Caco-2 (cell line): ENCODE data around the gene FRA10AC1. TPM values are rescaled to one million over a fixed set of nuclear protein-coding genes. Genes with fewer than 3 reads are reported as not detected.

Experiments used
- BruUV-seq: library from RNA; stranded (reverse); fragments of 400-500 nt; replicated peaks from 2 replicates; lab custom pipeline; 2021; lab: Mats Ljungman, UMichigan
- CTCF ChIA-PET: fragments of 300-600 bp; sonication (Branson Sonifier 250); formaldehyde crosslinking; loops from one replicate; lab custom pipeline; 2022; ENCODE audit warnings: antibody characterized with exemption; lab: Charles Lee
- POLR2A ChIA-PET: fragments of 300-600 bp; sonication (Branson Sonifier 250); formaldehyde crosslinking; loops from one replicate; lab custom pipeline; 2022; ENCODE audit warnings: antibody characterized with exemption; lab: Charles Lee
- DNase-seq, 2 experiments: peaks; one replicate each; pipeline versions ENCODE4 v3.0.0 to v3.0.0-alpha.2; 2020 to 2022
- H3K27me3 ChIP-seq: replicated peaks from 2 replicates; pipeline ENCODE4 v1.6.0; 2011; ENCODE audit warnings: low read length; ENCODE audit not compliant: control insufficient read depth, insufficient read depth
- H3K36me3 ChIP-seq: 2 replicates; pipeline ENCODE4 v1.5.1; 2011; ENCODE audit warnings: low read length; ENCODE audit not compliant: control insufficient read depth, insufficient read depth
- H3K4me1 ChIP-seq: fragments of 250-450 bp; sonication (Bioruptor Pico); 2 replicates; pipeline ENCODE4 v1.5.1; 2020; ENCODE audit warnings: mild to moderate bottlenecking
- H3K4me3 ChIP-seq: 2 replicates; pipeline ENCODE4 v1.5.1; 2011; ENCODE audit warnings: low read depth, mild to moderate bottlenecking, control low read depth, low read length
- H3K9me3 ChIP-seq: fragments of 250-450 bp; sonication (Bioruptor Pico); 2 replicates; pipeline ENCODE4 v1.5.1; 2020; ENCODE audit warnings: mild to moderate bottlenecking, moderate library complexity
- H3K27ac Mint-ChIP-seq: one replicate; pipeline ENCODE4 v1.8.0; 2022; ENCODE audit warnings: mixed read lengths; ENCODE audit not compliant: unreplicated experiment
- H3K27me3 Mint-ChIP-seq: one replicate; pipeline ENCODE4 v1.8.0; 2022; ENCODE audit warnings: mixed read lengths; ENCODE audit not compliant: insufficient read depth, unreplicated experiment
- H3K36me3 Mint-ChIP-seq: one replicate; pipeline ENCODE4 v1.8.0; 2022; ENCODE audit warnings: mild to moderate bottlenecking, mixed read lengths; ENCODE audit not compliant: insufficient read depth, unreplicated experiment
- H3K4me1 Mint-ChIP-seq: one replicate; pipeline ENCODE4 v1.8.0; 2022; ENCODE audit warnings: low read depth, mixed read lengths; ENCODE audit not compliant: unreplicated experiment
- H3K4me3 Mint-ChIP-seq: one replicate; pipeline ENCODE4 v1.8.0; 2022; ENCODE audit warnings: mild to moderate bottlenecking, moderate library complexity, mixed read lengths; ENCODE audit not compliant: unreplicated experiment
- H3K9me3 Mint-ChIP-seq: one replicate; pipeline ENCODE4 v1.8.0; 2022; ENCODE audit warnings: mixed read lengths; ENCODE audit not compliant: unreplicated experiment
- intact Hi-C: fragments of 100-400 bp; cut with micrococcal nuclease; formaldehyde crosslinking; loops from one replicate; pipeline ENCODE4 v1.10.0; 2022; ENCODE audit not compliant: unreplicated experiment
- total RNA-seq: library from RNA; stranded (reverse); gene quantifications from 2 replicates; pipeline ENCODE4 v1.2.3, GENCODE V29; 2022
- TF ChIP-seq, protein P1 (sequence below), 2 experiments: fragments of 200-600 bp in 1 of 2; IDR thresholded peaks; 1 replicate in 1 of 2; 2 replicates in 1 of 2; pipeline versions ENCODE4 v1.5.1 to v1.8.0; 2011 to 2022; ENCODE audit warnings: antibody characterized with exemption in 1 of 2, control low read depth in 1 of 2, inconsistent platforms in 1 of 2, low read depth in 1 of 2, low read length in 1 of 2, mild to moderate bottlenecking in 1 of 2, moderate library complexity in 1 of 2; ENCODE audit not compliant: insufficient read depth in 1 of 2, severe bottlenecking in 1 of 2, unreplicated experiment in 1 of 2

FRA10AC1 gene
- total RNA-seq, 1 experiment from 2014 or later: 12.5 TPM

DNA sequence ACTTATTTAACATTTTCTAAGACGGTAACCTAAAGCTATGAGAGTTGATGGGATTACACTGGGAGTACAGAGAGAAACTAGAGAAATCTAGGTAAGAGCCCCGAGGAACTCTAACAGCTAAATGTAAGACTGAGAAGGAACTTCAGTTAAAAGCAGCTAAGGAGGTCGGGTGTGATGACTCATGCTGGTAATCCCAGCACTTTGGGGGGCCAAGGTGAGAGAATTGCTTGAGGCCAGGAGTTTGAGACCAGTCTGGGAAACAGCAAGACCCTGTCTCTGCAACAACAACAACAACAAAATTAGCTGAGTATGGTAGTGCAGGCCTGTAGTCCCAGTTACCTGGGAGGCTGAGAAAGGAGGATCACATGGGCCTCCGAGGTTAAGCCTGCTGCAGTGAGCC, 24.0 kb downstream of the FRA10AC1 start:
- BruUV-seq: no TSS peak
- Mint-ChIP-seq H3K27me3 (no peaks in the 10 kb centered on the region), H3K36me3 (peaks cover 6% of the 10 kb centered on the region), H3K4me1 (peaks cover 7% of the 10 kb centered on the region), H3K27ac (no peak overlapping the region), H3K4me3 (no peak overlapping the region), H3K9me3 (no peaks in the 10 kb centered on the region)
- ChIA-PET POLR2A (no interaction called here), CTCF (interaction anchor here (1.4 to 2.3 kb wide), 2 partner anchors 123 to 196 kb away, joined by 4 to 19 read pairs; partner anchors contain the start of gene MYOF)
- Histone ChIP-seq H3K9me3 (no peaks in the 10 kb centered on the region), H3K4me3 (no peak overlapping the region), H3K36me3 (no peaks in the 10 kb centered on the region), H3K4me1 (peaks cover 16% of the 10 kb centered on the region; the same call in 1 of the 2 replicates), H3K27me3 (no peaks in the 10 kb centered on the region)
- no peak for DNase-seq
- intact Hi-C loops: loop anchor here (10.0 kb wide), 1 partner anchor 84 kb away; no protein-coding TSS in a partner anchor
- TF ChIP-seq, protein P1, sequence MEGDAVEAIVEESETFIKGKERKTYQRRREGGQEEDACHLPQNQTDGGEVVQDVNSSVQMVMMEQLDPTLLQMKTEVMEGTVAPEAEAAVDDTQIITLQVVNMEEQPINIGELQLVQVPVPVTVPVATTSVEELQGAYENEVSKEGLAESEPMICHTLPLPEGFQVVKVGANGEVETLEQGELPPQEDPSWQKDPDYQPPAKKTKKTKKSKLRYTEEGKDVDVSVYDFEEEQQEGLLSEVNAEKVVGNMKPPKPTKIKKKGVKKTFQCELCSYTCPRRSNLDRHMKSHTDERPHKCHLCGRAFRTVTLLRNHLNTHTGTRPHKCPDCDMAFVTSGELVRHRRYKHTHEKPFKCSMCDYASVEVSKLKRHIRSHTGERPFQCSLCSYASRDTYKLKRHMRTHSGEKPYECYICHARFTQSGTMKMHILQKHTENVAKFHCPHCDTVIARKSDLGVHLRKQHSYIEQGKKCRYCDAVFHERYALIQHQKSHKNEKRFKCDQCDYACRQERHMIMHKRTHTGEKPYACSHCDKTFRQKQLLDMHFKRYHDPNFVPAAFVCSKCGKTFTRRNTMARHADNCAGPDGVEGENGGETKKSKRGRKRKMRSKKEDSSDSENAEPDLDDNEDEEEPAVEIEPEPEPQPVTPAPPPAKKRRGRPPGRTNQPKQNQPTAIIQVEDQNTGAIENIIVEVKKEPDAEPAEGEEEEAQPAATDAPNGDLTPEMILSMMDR (IDR thresholded peaks at IDR 0.05; ENCODE audit: insufficient read depth in 1 of 2, low read depth in 1 of 2, low read length in 1 of 2, severe bottlenecking in 1 of 2, unreplicated experiment in 1 of 2): no peak

DNA sequence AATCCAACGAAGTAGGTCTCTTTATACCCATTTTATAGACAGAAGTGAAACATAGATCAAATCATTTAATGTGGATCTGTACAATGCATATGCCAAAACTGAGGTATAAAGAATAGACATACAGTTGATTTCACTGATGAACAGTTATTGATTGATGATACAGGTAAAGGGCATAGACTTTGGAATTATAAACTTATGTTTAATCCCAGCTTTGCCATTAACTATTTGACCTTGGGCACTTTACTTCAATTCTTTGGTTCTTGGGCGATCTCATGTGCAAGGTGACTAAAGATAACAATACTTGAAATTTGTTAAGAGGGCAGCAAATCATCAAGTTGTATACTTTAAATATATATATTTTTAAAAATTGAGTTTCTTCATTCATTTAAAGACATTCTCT, 28.6 kb downstream of the FRA10AC1 start:
- Histone ChIP-seq H3K4me3 (no peak overlapping the region), H3K27me3 (no peaks in the 10 kb centered on the region), H3K4me1 (peaks cover 36% of the 10 kb centered on the region), H3K36me3 (peaks cover 3% of the 10 kb centered on the region; the same call in 1 of the 2 replicates), H3K9me3 (no peaks in the 10 kb centered on the region)
- H3K4me1 Mint-ChIP-seq: peaks cover 7% of the 10 kb centered on the region
- no peaks in the 10 kb centered on the region for H3K9me3 Mint-ChIP-seq
- no peak overlapping the region for H3K4me3 Mint-ChIP-seq
- ChIA-PET POLR2A (no interaction called here), CTCF (no interaction called here)
- no peaks in the 10 kb centered on the region for H3K27me3 Mint-ChIP-seq
- DNase-seq: no peak
- peaks cover 9% of the 10 kb centered on the region for H3K36me3 Mint-ChIP-seq
- no peak overlapping the region for H3K27ac Mint-ChIP-seq
- no TSS peak for BruUV-seq
- intact Hi-C loops: loop anchor here (5.0 to 10.0 kb wide), 2 partner anchors 79 to 176 kb away; partner anchors contain the start of gene CEP55
- TF ChIP-seq, protein P1 (IDR thresholded peaks at IDR 0.05; ENCODE audit: insufficient read depth in 1 of 2, low read depth in 1 of 2, low read length in 1 of 2, severe bottlenecking in 1 of 2, unreplicated experiment in 1 of 2): no peak

DNA sequence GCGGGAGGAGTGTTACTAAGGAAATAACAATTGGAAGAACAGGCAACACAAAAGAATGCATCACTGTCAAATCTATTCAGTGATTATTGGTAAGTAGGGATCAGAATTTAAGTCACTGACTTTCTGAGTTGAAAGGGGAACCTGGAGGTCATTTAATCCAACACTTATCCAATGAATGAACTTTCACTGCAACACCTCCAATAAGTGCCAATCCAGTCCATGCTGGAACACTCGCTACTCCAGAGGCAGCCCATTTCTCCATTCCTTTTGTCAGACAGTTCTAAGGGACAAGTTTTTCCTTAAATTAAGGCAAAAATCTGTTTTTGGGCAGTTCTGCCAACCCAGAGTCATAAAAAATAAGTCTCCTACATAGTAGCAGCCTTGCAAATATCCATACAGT, 29.5 kb downstream of the FRA10AC1 start:
- TF ChIP-seq, protein P1 (IDR thresholded peaks at IDR 0.05; ENCODE audit: insufficient read depth in 1 of 2, low read depth in 1 of 2, low read length in 1 of 2, severe bottlenecking in 1 of 2, unreplicated experiment in 1 of 2): no peak
- no peak overlapping the region for H3K4me3 ChIP-seq
- H3K4me1 ChIP-seq: peaks cover 36% of the 10 kb centered on the region
- ChIA-PET POLR2A (no interaction called here), CTCF (no interaction called here)
- Mint-ChIP-seq H3K9me3 (no peaks in the 10 kb centered on the region), H3K4me3 (no peak overlapping the region), H3K4me1 (peaks cover 7% of the 10 kb centered on the region), H3K27ac (no peak overlapping the region), H3K27me3 (no peaks in the 10 kb centered on the region), H3K36me3 (peaks cover 18% of the 10 kb centered on the region)
- no peaks in the 10 kb centered on the region for H3K27me3 ChIP-seq
- no TSS peak for BruUV-seq
- no peak for DNase-seq
- peaks cover 4% of the 10 kb centered on the region; the same call in 1 of the 2 replicates for H3K36me3 ChIP-seq
- H3K9me3 ChIP-seq: no peaks in the 10 kb centered on the region
- intact Hi-C loops: loop anchor here (5.0 to 10.0 kb wide), 2 partner anchors 78 to 176 kb away; partner anchors contain the start of gene CEP55
